K562 (cell line): ENCODE results near the gene NELFE. TPM values are rescaled to one million over a fixed set of nuclear protein-coding genes. Genes with fewer than 3 reads are reported as not detected.

Source experiments
- ATAC-seq: fragments of 200-7000 bp; cut with Tn5 transposase; 3 replicates; pipeline ENCODE4 v1.9.1; 2020; ENCODE audit warnings: moderate library complexity
- BruUV-seq: library from RNA; stranded (reverse); fragments of 400-500 nt; replicated peaks from 2 replicates; lab custom pipeline; 2021; lab: Mats Ljungman, UMichigan
- CTCF ChIA-PET: fragments of 300-600 bp; formaldehyde crosslinking; extraction: SDS; loops from one replicate; lab custom pipeline; 2021; ENCODE audit warnings: low intra/inter-chr PET ratio; lab: Yijun Ruan, JAX
- POLR2A ChIA-PET: fragments of 300-600, 350-650 bp; sonication (Branson Sonifier 250); formaldehyde crosslinking; extraction: SDS; loops from one replicate; lab custom pipeline; 2021; ENCODE audit warnings: antibody characterized with exemption, inconsistent platforms; lab: Yijun Ruan, JAX
- DNase-seq, 4 experiments: peaks; one replicate each; pipeline versions ENCODE4 v3.0.0 to v3.0.0-alpha.2; 2011 to 2018; ENCODE audit warnings: low spot score in 3 of 4, mixed read lengths in 3 of 4; ENCODE audit errors: extremely low read depth in 1 of 4
- FAIRE-seq: peaks from 2 replicates; lab custom pipeline; 2011; peaks lifted over from hg19 to GRCh38; lab: Jason Lieb, UNC
- H2AFZ ChIP-seq: 2 replicates; pipeline ENCODE4 v1.6.0; 2011; ENCODE audit warnings: low read depth, low read length, control low read depth, inconsistent platforms
- H3K27ac ChIP-seq: fragments of 200-600 bp; 3 replicates; pipeline ENCODE4 v1.8.0; 2011; ENCODE audit warnings: low read depth, mild to moderate bottlenecking, control low read depth, inconsistent platforms, low read length, moderate library complexity, mixed read lengths; ENCODE audit errors: extremely low read depth
- H3K27me3 ChIP-seq, 2 experiments: fragments of 300-600 bp in 1 of 2; 2 replicates in 1 of 2; 3 replicates in 1 of 2; pipeline versions ENCODE4 v1.6.0 to v1.8.0; 2011; ENCODE audit warnings: inconsistent platforms in 2 of 2, low read length in 2 of 2, mild to moderate bottlenecking in 1 of 2, mixed read lengths in 1 of 2, moderate library complexity in 1 of 2; ENCODE audit not compliant: control insufficient read depth in 2 of 2, insufficient read depth in 2 of 2
- H3K36me3 ChIP-seq: fragments of 300-600 bp; 3 replicates; pipeline ENCODE4 v1.8.0; 2011; ENCODE audit warnings: mild to moderate bottlenecking, low read length, inconsistent platforms; ENCODE audit not compliant: control insufficient read depth, insufficient read depth
- H3K4me1 ChIP-seq, 2 experiments: fragments of 200-600 bp in 1 of 2; replicated peaks in 1 of 2; 2 replicates in 1 of 2; 3 replicates in 1 of 2; pipeline versions ENCODE4 v1.5.1 to v1.8.0; 2011; ENCODE audit warnings: inconsistent platforms in 2 of 2, low read length in 2 of 2, mild to moderate bottlenecking in 1 of 2, mixed read lengths in 1 of 2, moderate library complexity in 1 of 2; ENCODE audit not compliant: control insufficient read depth in 2 of 2, insufficient read depth in 2 of 2
- H3K4me2 ChIP-seq: 2 replicates; pipeline ENCODE4 v1.6.1; 2011; ENCODE audit warnings: low read length, control low read depth, inconsistent platforms, mixed read lengths; ENCODE audit not compliant: insufficient read depth
- H3K4me3 ChIP-seq: fragments of 200-600 bp; sonication (generic), shearing (Covaris generic); 2 replicates; pipeline ENCODE4 v1.5.1; 2016; ENCODE audit warnings: control low read depth, inconsistent platforms
- H3K79me2 ChIP-seq: fragments of 200-600 bp; 3 replicates; pipeline ENCODE4 v1.8.0; 2011; ENCODE audit warnings: low read length, inconsistent platforms; ENCODE audit not compliant: control insufficient read depth, insufficient read depth
- H3K9ac ChIP-seq, 2 experiments: 2 replicates each; pipeline versions ENCODE4 v1.6.0 to v1.6.1; 2011; ENCODE audit warnings: low read depth in 2 of 2, low read length in 2 of 2, control low read depth in 1 of 2, inconsistent platforms in 1 of 2, mild to moderate bottlenecking in 1 of 2, mixed read lengths in 1 of 2; ENCODE audit not compliant: insufficient read depth in 1 of 2
- H3K9me1 ChIP-seq: one replicate; pipeline ENCODE4 v1.6.0; 2011; ENCODE audit warnings: inconsistent platforms, mild to moderate bottlenecking, low read length, moderate library complexity; ENCODE audit not compliant: control insufficient read depth, insufficient read depth
- H3K9me3 ChIP-seq: replicated peaks from 2 replicates; pipeline ENCODE4 v1.5.1; 2011; ENCODE audit warnings: low read depth, low read length, inconsistent platforms; ENCODE audit not compliant: control insufficient read depth, insufficient read depth
- H4K20me1 ChIP-seq: replicated peaks from 2 replicates; pipeline ENCODE4 v1.6.1; 2011; ENCODE audit warnings: low read length, inconsistent platforms, mixed read lengths; ENCODE audit not compliant: control insufficient read depth, insufficient read depth
- BRCA1 ChIP-seq, 2 experiments: fragments of 450-650 bp in 1 of 2; sonication (generic) in 1 of 2; formaldehyde crosslinking in 1 of 2; IDR thresholded peaks; 2 replicates each; pipeline versions ENCODE4 v1.5.0 to v1.6.1; 2017 to 2020; ENCODE audit warnings: mild to moderate bottlenecking in 1 of 2, missing genetic modification reagents in 1 of 2
- ETS1 ChIP-seq: conservative IDR thresholded peaks from 2 replicates; pipeline ENCODE4 v1.6.1; 2011; ENCODE audit warnings: low read depth, mild to moderate bottlenecking, low read length; ENCODE audit not compliant: control insufficient read depth
- GTF2A2 ChIP-seq: IDR thresholded peaks from 2 replicates; pipeline ENCODE4 v1.6.1; 2016; ENCODE audit warnings: mild to moderate bottlenecking, missing genetic modification characterization, missing compliant biosample characterization
- KDM4B ChIP-seq, 2 experiments: fragments of 450-650 bp in 1 of 2; sonication (generic) in 1 of 2; IDR thresholded peaks; 2 replicates each; pipeline ENCODE4 v1.6.1; 2016 to 2017; ENCODE audit warnings: borderline replicate concordance in 2 of 2, antibody characterized with exemption in 1 of 2, low read depth in 1 of 2, mild to moderate bottlenecking in 1 of 2
- MCM7 ChIP-seq, 2 experiments: fragments of 450-650 bp; IDR thresholded peaks; 2 replicates each; pipeline ENCODE4 v1.6.1; 2016 to 2018
- NUFIP1 ChIP-seq: fragments of 450-650 bp; IDR thresholded peaks from 2 replicates; pipeline ENCODE4 v1.6.1; 2018; ENCODE audit not compliant: partially characterized antibody
- RB1 ChIP-seq: fragments of 450-650 bp; IDR thresholded peaks from 2 replicates; pipeline ENCODE4 v1.6.1; 2017; ENCODE audit warnings: low read depth, mild to moderate bottlenecking
- RCOR1 ChIP-seq, 2 experiments: IDR thresholded peaks; 2 replicates each; pipeline ENCODE4 v1.6.1; 2012; ENCODE audit warnings: low read depth in 2 of 2, low read length in 2 of 2, borderline replicate concordance in 1 of 2, improper control_type of control experiment in 1 of 2
- RFX1 ChIP-seq: fragments of 450-650 bp; IDR thresholded peaks from 2 replicates; pipeline ENCODE4 v1.6.1; 2016; ENCODE audit warnings: mild to moderate bottlenecking, moderate library complexity
- TBL1XR1 ChIP-seq, 2 experiments: IDR thresholded peaks; 2 replicates each; pipeline ENCODE4 v1.6.1; 2012; ENCODE audit warnings: improper control_type of control experiment in 2 of 2, low read length in 2 of 2, mild to moderate bottlenecking in 1 of 2
- TEAD4 ChIP-seq, 2 experiments: sonication (generic) in 1 of 2; formaldehyde crosslinking in 1 of 2; IDR thresholded peaks; 2 replicates each; pipeline versions ENCODE4 v1.6.1 to v1.8.0; 2012 to 2022; ENCODE audit warnings: borderline replicate concordance in 1 of 2, inconsistent platforms in 1 of 2, low read length in 1 of 2, mild to moderate bottlenecking in 1 of 2, missing genetic modification reagents in 1 of 2
- ZBTB7A ChIP-seq: IDR thresholded peaks from 2 replicates; pipeline ENCODE4 v1.6.1; 2011; ENCODE audit warnings: low read depth, mild to moderate bottlenecking, low read length, moderate library complexity, borderline replicate concordance; ENCODE audit not compliant: control insufficient read depth
- ZNF232 ChIP-seq: sonication (generic); formaldehyde crosslinking; IDR thresholded peaks from 2 replicates; pipeline ENCODE4 v1.8.0; 2022; ENCODE audit warnings: mild to moderate bottlenecking, missing genetic modification reagents
- ZNF384 ChIP-seq: IDR thresholded peaks from 2 replicates; pipeline ENCODE4 v1.6.1; 2012; ENCODE audit warnings: low read depth, low read length, improper control_type of control experiment
- ZNF518B ChIP-seq: fragments of 250-450 bp; sonication (Bioruptor Pico); IDR thresholded peaks from 2 replicates; pipeline ENCODE4 v1.5.0; 2021; ENCODE audit warnings: mild to moderate bottlenecking, moderate library complexity
- WGBS: fragments of 100-300 bp; shearing (Covaris generic); methylation state at CpG from one replicate; pipeline ENCODE4 v1.1.6; 2016; ENCODE audit warnings: low coverage, mixed read lengths; ENCODE audit not compliant: insufficient coverage; ENCODE audit errors: missing lambda C conversion rate; 5-methylcytosine and 5-hydroxymethylcytosine counted together
- in situ Hi-C: fragments of 300-500 bp; cut with MboI; formaldehyde crosslinking; loops from 4 replicates; pipeline ENCODE4 v1.15.0; 2018; ENCODE audit warnings: inconsistent platforms, mixed read lengths
- intact Hi-C: fragments of 100-400 bp; cut with micrococcal nuclease; formaldehyde crosslinking; loops from 2 replicates; pipeline ENCODE4 v1.14.2; 2022
- polyA plus RNA-seq, 8 experiments: library from polyadenylated mRNA; depleted of rRNA in 4 of 8; stranded (reverse) in 5 of 8; unstranded in 3 of 8; fragments of >200 nt; fragmentation: Nextera tagmentation in 2 of 8; fragmentation: Illumina TruSeq in 1 of 8; extraction: Ambion mirVana in 2 of 8; extraction: Trizol in 1 of 8; gene quantifications; 2 replicates each; pipeline versions ENCODE4 v1.2.1 to v1.2.3, GENCODE V29; 2011 to 2014; ENCODE audit warnings: inconsistent platforms in 1 of 8, missing spikeins in 1 of 8
- total RNA-seq, 7 experiments: library from RNA; depleted of rRNA in 6 of 7; stranded (reverse); fragments of >200 nt in 6 of 7; fragmentation: Illumina TruSeq in 2 of 7; extraction: Trizol in 2 of 7; gene quantifications; 2 replicates each; pipeline versions ENCODE4 v1.2.1 to v1.2.3, GENCODE V29; 2011 to 2021; ENCODE audit warnings: low replicate concordance in 1 of 7

Gene NELFE
- total and polyA plus RNA-seq, 9 of the 15 experiments (the other 6 are each of a cell fraction or from before 2014, with no cell fraction given) = 15.2 to 157 (median 91.5) TPM

GRCh38 chr6:31952890-31953289 lies 5.9 kb downstream of the NELFE start (continued):
- no peak for TF ChIP-seq KDM4B (IDR thresholded peaks at IDR 0.05; ENCODE audit: borderline replicate concordance in 2 of 2, low read depth in 1 of 2)
- no peak for TF ChIP-seq TBL1XR1 (IDR thresholded peaks at IDR 0.05; ENCODE audit: low read length in 2 of 2)

- H3K4me1 ChIP-seq = peaks cover 17 to 24% of the 10 kb centered on the region in 2 experiments
- intact Hi-C loops = no loop called here
- H3K4me2 ChIP-seq = no peak overlapping the region
- DNase-seq = peak; percentile 71 to 78 (median 73)
- ATAC-seq = peak; percentile 86
- H3K36me3 ChIP-seq = peaks cover 59% of the 10 kb centered on the region
- no peaks in the 10 kb centered on the region for H4K20me1 ChIP-seq
- BruUV-seq = no TSS peak
- peak; percentile 80 for FAIRE-seq
- H3K9ac ChIP-seq = no peak overlapping the region
- H3K27ac ChIP-seq = 0 out of 3 replicates have a peak overlapping the region, but pooled peaks have one; percentile 4
- H3K27me3 ChIP-seq = no peaks in the 10 kb centered on the region; a peak in 1 of 5 replicates
- H2AFZ ChIP-seq = no peak overlapping the region
- no peaks in the 10 kb centered on the region for H3K9me3 ChIP-seq
- no peak overlapping the region for H3K4me3 ChIP-seq
- in situ Hi-C loops = loop anchor here (10.0 kb wide), 1 partner anchor 93 kb away; no protein-coding TSS in a partner anchor
- POLR2A ChIA-PET = interaction anchor here (0.5 to 2.4 kb wide), 21 partner anchors 10 to 274 kb away, joined by 3 to 10 read pairs (median 4); partner anchors contain the start of genes DXO, EHMT2, HSPA1B and NEU1
- CTCF ChIA-PET = interaction anchor here (0.6 to 1.8 kb wide), 3 partner anchors 84 to 406 kb away, joined by 3 to 8 read pairs (median 3); partner anchors contain the start of gene LY6G5C
- H3K9me1 ChIP-seq = peaks cover 7% of the 10 kb centered on the region
- 46% methylated on average over 5 of the region's 5 CpGs for WGBS
- peaks cover 8% of the 10 kb centered on the region for H3K79me2 ChIP-seq
- TF ChIP-seq BRCA1 (IDR thresholded peaks at IDR 0.05) (no peak), BRCA1 (CRISPR knock-in tag; IDR thresholded peaks at IDR 0.05) (no peak), ETS1 (no peak), MCM7 (IDR thresholded peaks at IDR 0.05) (no peak), RB1 (peak; percentile 48), RFX1 (no peak), TEAD4 (IDR thresholded peaks at IDR 0.05; ENCODE audit: low read length) (no peak; the same call in 1 of the 2 replicates), TEAD4 (CRISPR knock-in tag; IDR thresholded peaks at IDR 0.05; ENCODE audit: borderline replicate concordance) (no peak), ZNF232 (CRISPR knock-in tag) (no peak), ZNF384 (no peak; the same call in 1 of the 2 replicates), ZBTB7A (no peak), GTF2A2 (no peak), ZNF518B (CRISPR knock-in tag) (no peak), NUFIP1 (no peak), RCOR1 (IDR thresholded peaks at IDR 0.05; ENCODE audit: borderline replicate concordance in 1 of 2, low read depth in 2 of 2, low read length in 2 of 2) (no peak)
These were observed 6.5 kb downstream of the NELFE start for GRCh38 chr6:31952140-31952805.
